Stomach (tissue), 4 donors: ENCODE results near the gene CDK11B.

Experiments
- EP300 ChIP-seq: sonication (generic); formaldehyde crosslinking; IDR thresholded peaks from one replicate; pipeline ENCODE4 v1.6.1; 2017; ENCODE audit warnings: antibody characterized with exemption
- POLR2A ChIP-seq, 4 donors: fragments of 450-650 bp; IDR thresholded peaks; one replicate each; pipeline ENCODE4 v1.6.1; 2016; ENCODE audit warnings: antibody characterized with exemption in 4 of 4, control low read depth in 2 of 4, mild to moderate bottlenecking in 1 of 4, moderate library complexity in 1 of 4
- POLR2AphosphoS5 ChIP-seq, 3 donors: sonication (generic); formaldehyde crosslinking; IDR thresholded peaks; one replicate each; pipeline ENCODE4 v1.6.1; 2016; ENCODE audit warnings: antibody characterized with exemption in 3 of 3
- TF ChIP-seq, protein P1 (sequence below), 7 experiments: fragments of 450-650 bp in 4 of 7; fragments of 200-600 bp in 3 of 7; sonication (generic) in 3 of 7; IDR thresholded peaks; one replicate each; pipeline ENCODE4 v1.5.1; 2016 to 2019; ENCODE audit warnings: antibody characterized with exemption in 7 of 7, control low read depth in 2 of 7, mild to moderate bottlenecking in 1 of 7

DNA sequence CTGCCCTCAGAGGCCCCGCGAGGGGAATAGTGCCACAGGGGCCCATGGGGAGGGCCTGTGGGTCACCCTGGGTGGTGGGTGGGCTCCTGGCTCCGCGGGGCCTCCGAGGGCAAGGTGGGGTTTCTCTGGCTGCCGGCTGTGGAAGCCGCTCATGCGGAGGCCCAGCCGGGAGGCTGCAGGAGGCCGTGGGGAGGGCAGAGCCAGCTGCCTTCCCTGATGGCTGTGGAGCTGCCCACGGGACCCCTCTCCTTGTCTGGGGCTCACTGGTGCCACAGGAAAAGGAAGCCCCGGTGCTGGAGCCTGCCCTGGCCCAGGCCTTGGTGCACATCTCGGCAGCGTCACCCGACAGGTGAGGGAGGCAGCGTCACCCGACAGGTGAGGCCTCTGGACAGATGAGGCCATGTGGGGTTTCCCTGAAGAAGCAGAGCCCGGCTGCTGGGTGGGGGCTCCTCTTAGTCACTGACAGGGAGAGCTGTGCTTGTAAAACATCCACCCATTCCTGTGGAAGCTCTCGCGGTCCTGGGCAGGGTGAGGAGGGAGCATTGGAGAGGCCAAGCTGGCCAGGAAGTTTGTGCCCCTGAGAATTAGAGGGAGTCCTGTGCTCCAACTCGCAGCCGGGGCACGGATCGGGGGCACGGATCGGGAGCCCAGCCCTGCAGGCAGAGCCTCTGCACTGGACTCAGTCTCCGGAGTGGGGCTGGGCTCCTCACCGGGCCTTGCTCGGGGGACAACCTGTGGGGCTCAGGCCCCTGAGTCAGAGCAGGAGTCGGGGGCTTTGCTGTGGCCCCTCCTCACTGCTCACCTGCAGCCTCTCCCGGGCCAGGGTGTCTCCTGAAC lies 37.4 kb downstream of the CDK11B start:
- TF ChIP-seq POLR2A (IDR thresholded peaks at IDR 0.05) = no peak
- TF ChIP-seq POLR2AphosphoS5 (IDR thresholded peaks at IDR 0.05) = no peak
- TF ChIP-seq, protein P1, sequence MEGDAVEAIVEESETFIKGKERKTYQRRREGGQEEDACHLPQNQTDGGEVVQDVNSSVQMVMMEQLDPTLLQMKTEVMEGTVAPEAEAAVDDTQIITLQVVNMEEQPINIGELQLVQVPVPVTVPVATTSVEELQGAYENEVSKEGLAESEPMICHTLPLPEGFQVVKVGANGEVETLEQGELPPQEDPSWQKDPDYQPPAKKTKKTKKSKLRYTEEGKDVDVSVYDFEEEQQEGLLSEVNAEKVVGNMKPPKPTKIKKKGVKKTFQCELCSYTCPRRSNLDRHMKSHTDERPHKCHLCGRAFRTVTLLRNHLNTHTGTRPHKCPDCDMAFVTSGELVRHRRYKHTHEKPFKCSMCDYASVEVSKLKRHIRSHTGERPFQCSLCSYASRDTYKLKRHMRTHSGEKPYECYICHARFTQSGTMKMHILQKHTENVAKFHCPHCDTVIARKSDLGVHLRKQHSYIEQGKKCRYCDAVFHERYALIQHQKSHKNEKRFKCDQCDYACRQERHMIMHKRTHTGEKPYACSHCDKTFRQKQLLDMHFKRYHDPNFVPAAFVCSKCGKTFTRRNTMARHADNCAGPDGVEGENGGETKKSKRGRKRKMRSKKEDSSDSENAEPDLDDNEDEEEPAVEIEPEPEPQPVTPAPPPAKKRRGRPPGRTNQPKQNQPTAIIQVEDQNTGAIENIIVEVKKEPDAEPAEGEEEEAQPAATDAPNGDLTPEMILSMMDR (IDR thresholded peaks at IDR 0.05) = no peak
- TF ChIP-seq EP300 = no peak
